Measurements from ENCODE around the gene NOTCH4. TPM values are rescaled to one million over a fixed set of nuclear protein-coding genes. Genes with fewer than 3 reads are reported as not detected.
"Not testable (repeated sequence)": the region's sequence is repeated elsewhere in the genome, so short reads cannot be mapped to it uniquely, and the experiment has no call there.

Gene NOTCH4
- total RNA-seq (ENCODE audit: unreplicated experiment) = 4.9 TPM
- long read RNA-seq, partial matches to known transcripts = 2 of 5 reads
- long read RNA-seq, other reads (novel, unspliced or antisense) = 2 of 5 reads

GRCh38 chr6:32223258-32224235 is at the start of gene NOTCH4:
TSS of gene NOTCH4 (minus strand) at chr6:32224067. CDS start at chr6:32223928, 139 bp downstream.
- Mint-ChIP-seq H3K27ac (ENCODE audit: unreplicated experiment) (no peak within 1 kb of the TSS), H3K4me3 (ENCODE audit: unreplicated experiment) (no peak within 1 kb of the TSS), H3K4me1 (ENCODE audit: low read depth, unreplicated experiment) (no peaks in the 10 kb centered on the region), H3K27me3 (ENCODE audit: unreplicated experiment) (peaks cover 4% of the 10 kb centered on the region), H3K9me3 (ENCODE audit: unreplicated experiment) (peaks cover 4% of the 10 kb centered on the region), H3K36me3 (ENCODE audit: unreplicated experiment) (no peaks in the 10 kb centered on the region)
- DNase-seq = no peak
- no peak for TF ChIP-seq CTCF (IDR thresholded peaks at IDR 0.05; ENCODE audit: partially characterized antibody, unreplicated experiment)

- no peak for DNase-seq
- Mint-ChIP-seq H3K36me3 (ENCODE audit: unreplicated experiment) (no peaks in the 10 kb centered on the region), H3K4me1 (ENCODE audit: low read depth, unreplicated experiment) (no peaks in the 10 kb centered on the region), H3K27me3 (ENCODE audit: unreplicated experiment) (no peaks in the 10 kb centered on the region), H3K9me3 (ENCODE audit: unreplicated experiment) (peaks cover 2% of the 10 kb centered on the region), H3K27ac (ENCODE audit: unreplicated experiment) (no peak overlapping the region), H3K4me3 (ENCODE audit: unreplicated experiment) (no peak overlapping the region)
- TF ChIP-seq CTCF (IDR thresholded peaks at IDR 0.05; ENCODE audit: partially characterized antibody, unreplicated experiment) = no peak
These were observed 47.6 kb upstream of the NOTCH4 start for GRCh38 chr6:32271429-32271828.

GRCh38 chr6:32268459-32268858 is 44.6 kb upstream of the NOTCH4 start:
- not testable (repeated sequence) for H3K9me3 Mint-ChIP-seq (ENCODE audit: unreplicated experiment); H3K4me1 Mint-ChIP-seq (ENCODE audit: low read depth, unreplicated experiment); DNase-seq; H3K4me3 Mint-ChIP-seq (ENCODE audit: unreplicated experiment); H3K27ac Mint-ChIP-seq (ENCODE audit: unreplicated experiment); H3K36me3 Mint-ChIP-seq (ENCODE audit: unreplicated experiment); H3K27me3 Mint-ChIP-seq (ENCODE audit: unreplicated experiment)

GRCh38 chr6:32267035-32267434 is 43.2 kb upstream of the NOTCH4 start:
- H3K27ac Mint-ChIP-seq (ENCODE audit: unreplicated experiment) = no peak overlapping the region
- H3K4me3 Mint-ChIP-seq (ENCODE audit: unreplicated experiment) = no peak overlapping the region
- H3K9me3 Mint-ChIP-seq (ENCODE audit: unreplicated experiment) = peaks cover 1% of the 10 kb centered on the region
- H3K4me1 Mint-ChIP-seq (ENCODE audit: low read depth, unreplicated experiment) = no peaks in the 10 kb centered on the region
- no peak for DNase-seq
- peaks cover under 1% of the 10 kb centered on the region for H3K27me3 Mint-ChIP-seq (ENCODE audit: unreplicated experiment)
- TF ChIP-seq CTCF (IDR thresholded peaks at IDR 0.05; ENCODE audit: partially characterized antibody, unreplicated experiment) = no peak
- peaks cover 6% of the 10 kb centered on the region for H3K36me3 Mint-ChIP-seq (ENCODE audit: unreplicated experiment)

GRCh38 chr6:32257262-32257661 is 33.4 kb upstream of the NOTCH4 start:
- not testable (repeated sequence) for H3K4me3 Mint-ChIP-seq (ENCODE audit: unreplicated experiment); H3K27me3 Mint-ChIP-seq (ENCODE audit: unreplicated experiment); H3K36me3 Mint-ChIP-seq (ENCODE audit: unreplicated experiment); H3K9me3 Mint-ChIP-seq (ENCODE audit: unreplicated experiment); H3K4me1 Mint-ChIP-seq (ENCODE audit: low read depth, unreplicated experiment); H3K27ac Mint-ChIP-seq (ENCODE audit: unreplicated experiment); DNase-seq
